Colonic mucosa (tissue), 4 donors: ENCODE measurements around the gene MOB3A. TPM values are rescaled to one million over a fixed set of nuclear protein-coding genes. Genes with fewer than 3 reads are reported as not detected.

Experiments
- DNase-seq: peaks from one replicate; pipeline ENCODE4 v3.0.0-alpha.2; 2020
- H3K27ac ChIP-seq: fragments of 200-600 bp; one replicate; pipeline ENCODE4 v1.8.0; 2021
- H3K27me3 ChIP-seq: fragments of 200-600 bp; one replicate; pipeline ENCODE4 v1.8.0; 2021
- H3K36me3 ChIP-seq: fragments of 200-600 bp; one replicate; pipeline ENCODE4 v1.8.0; 2021
- H3K4me1 ChIP-seq: fragments of 200-600 bp; one replicate; pipeline ENCODE4 v1.8.0; 2021; ENCODE audit warnings: mild to moderate bottlenecking
- H3K4me3 ChIP-seq: fragments of 200-600 bp; one replicate; pipeline ENCODE4 v1.8.0; 2021
- H3K9ac ChIP-seq, 2 donors: one replicate each; pipeline ENCODE4 v1.7.0; 2013; ENCODE audit warnings: control low read depth in 2 of 2, low read depth in 2 of 2, low read length in 2 of 2
- H3K9me3 ChIP-seq: fragments of 200-600 bp; one replicate; pipeline ENCODE4 v1.8.0; 2021
- intact Hi-C: fragments of 100-400 bp; cut with DNase I; formaldehyde crosslinking; loops from one replicate; pipeline ENCODE4 v1.14.1; 2022
- total RNA-seq, 2 donors: library from RNA; stranded (reverse); fragmentation: NEBNext Ultra II Directional in 1 of 2; extraction: Animal tissue kit (Norgen Biotek cat#: 25700) in 1 of 2; gene quantifications; one replicate each; pipeline ENCODE4 v1.2.1, GENCODE V29; 2021
- TF ChIP-seq, protein P1 (sequence below): fragments of 200-600 bp; IDR thresholded peaks from one replicate; pipeline ENCODE4 v1.8.0; 2022; ENCODE audit warnings: antibody characterized with exemption, mild to moderate bottlenecking
- donor health status: healthy.
- donor health status: DM: no; HTN: no; CAD: no.
- donor health status: DM: no; HTN: no; CAD: no.

The MOB3A gene
- total RNA-seq, 2 donors from 2014 or later = 40.0 to 40.5 TPM

DNA sequence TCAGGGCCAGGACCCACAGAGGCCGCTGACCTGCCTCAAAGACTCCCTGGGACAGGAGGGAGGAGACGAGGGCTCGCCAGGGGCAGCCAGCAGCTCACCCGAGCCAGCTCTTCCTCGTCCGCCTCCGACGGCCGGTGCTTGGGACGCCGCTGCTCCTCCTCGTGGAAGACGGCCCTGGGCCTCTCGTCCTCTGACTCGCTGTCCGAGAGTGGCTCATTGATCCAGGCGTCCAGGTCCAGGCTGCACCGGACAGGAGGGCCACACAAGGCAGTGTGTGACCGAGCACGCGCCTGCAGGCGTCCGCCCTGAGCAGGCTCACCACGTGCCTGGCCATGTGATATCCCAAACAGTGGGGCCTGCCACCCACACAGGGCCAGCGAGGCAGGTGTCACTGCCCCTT is 20.4 kb upstream of the MOB3A start:
- no peak for DNase-seq

DNA sequence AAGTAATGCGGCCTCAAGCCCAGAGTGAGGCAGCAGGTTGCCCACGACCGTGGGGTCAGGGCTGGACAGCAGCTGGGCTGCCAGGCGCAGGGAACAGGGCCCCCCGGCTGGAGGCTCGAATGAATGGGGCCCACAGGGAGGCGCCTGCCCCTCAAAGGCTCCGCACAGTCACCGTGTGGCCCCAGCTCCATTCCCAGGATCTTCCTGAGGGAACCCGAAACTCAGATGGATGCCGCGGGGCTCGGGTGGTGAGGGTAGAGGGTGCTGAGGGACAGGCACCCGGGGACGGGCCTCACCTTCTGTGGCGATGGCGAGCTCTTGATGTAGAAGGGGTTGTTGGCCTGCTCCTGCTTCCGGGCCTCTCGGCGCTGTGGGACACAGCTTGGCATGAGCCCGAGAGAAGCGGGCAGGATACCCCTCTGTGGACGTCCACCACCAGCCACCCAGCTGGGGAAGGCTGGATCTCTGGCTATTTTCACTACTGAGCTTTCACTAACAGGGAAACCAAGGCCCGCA is 19.8 kb upstream of the MOB3A start:
- no peak for DNase-seq
- H3K9me3 ChIP-seq = no peaks in the 10 kb centered on the region
- no peaks in the 10 kb centered on the region for H3K4me1 ChIP-seq
- no peak overlapping the region for H3K27ac ChIP-seq
- no peak overlapping the region for H3K9ac ChIP-seq
- H3K27me3 ChIP-seq = no peaks in the 10 kb centered on the region
- no peak overlapping the region for H3K4me3 ChIP-seq
- H3K36me3 ChIP-seq = peaks cover 52% of the 10 kb centered on the region
- TF ChIP-seq, protein P1, sequence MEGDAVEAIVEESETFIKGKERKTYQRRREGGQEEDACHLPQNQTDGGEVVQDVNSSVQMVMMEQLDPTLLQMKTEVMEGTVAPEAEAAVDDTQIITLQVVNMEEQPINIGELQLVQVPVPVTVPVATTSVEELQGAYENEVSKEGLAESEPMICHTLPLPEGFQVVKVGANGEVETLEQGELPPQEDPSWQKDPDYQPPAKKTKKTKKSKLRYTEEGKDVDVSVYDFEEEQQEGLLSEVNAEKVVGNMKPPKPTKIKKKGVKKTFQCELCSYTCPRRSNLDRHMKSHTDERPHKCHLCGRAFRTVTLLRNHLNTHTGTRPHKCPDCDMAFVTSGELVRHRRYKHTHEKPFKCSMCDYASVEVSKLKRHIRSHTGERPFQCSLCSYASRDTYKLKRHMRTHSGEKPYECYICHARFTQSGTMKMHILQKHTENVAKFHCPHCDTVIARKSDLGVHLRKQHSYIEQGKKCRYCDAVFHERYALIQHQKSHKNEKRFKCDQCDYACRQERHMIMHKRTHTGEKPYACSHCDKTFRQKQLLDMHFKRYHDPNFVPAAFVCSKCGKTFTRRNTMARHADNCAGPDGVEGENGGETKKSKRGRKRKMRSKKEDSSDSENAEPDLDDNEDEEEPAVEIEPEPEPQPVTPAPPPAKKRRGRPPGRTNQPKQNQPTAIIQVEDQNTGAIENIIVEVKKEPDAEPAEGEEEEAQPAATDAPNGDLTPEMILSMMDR = no peak
- intact Hi-C loops = no loop called here

More for the DNA sequence above, 20.4 kb upstream of the MOB3A start:
- Histone ChIP-seq H3K9me3 (no peaks in the 10 kb centered on the region), H3K9ac (no peak overlapping the region), H3K4me3 (no peak overlapping the region), H3K36me3 (peaks cover 51% of the 10 kb centered on the region), H3K4me1 (no peaks in the 10 kb centered on the region), H3K27ac (no peak overlapping the region), H3K27me3 (no peaks in the 10 kb centered on the region)
- TF ChIP-seq, protein P1 = no peak
- intact Hi-C loops = no loop called here

DNA sequence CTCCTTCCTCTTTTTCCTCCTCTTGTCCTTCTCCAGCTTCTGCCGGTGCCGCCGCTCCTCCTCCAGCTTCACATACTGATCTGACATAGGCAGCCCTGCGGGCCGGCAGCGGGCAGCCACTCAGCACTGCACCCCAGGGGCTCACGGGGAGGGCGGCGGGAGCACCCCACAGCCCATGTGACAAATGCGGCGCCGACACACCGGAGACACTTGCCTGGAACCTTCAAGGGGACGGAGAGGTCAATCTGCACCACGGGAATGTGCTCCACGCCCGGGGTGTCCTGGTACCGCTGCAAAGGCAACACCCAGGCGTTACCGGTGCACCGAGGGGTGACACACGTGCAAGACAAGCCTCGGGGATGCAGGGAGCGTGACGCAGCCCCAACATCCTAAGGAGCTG is 19.2 kb upstream of the MOB3A start:
- no peaks in the 10 kb centered on the region for H3K27me3 ChIP-seq
- peaks cover 51% of the 10 kb centered on the region for H3K36me3 ChIP-seq
- H3K4me3 ChIP-seq = no peak overlapping the region
- H3K27ac ChIP-seq = no peak overlapping the region
- DNase-seq = no peak
- H3K4me1 ChIP-seq = no peaks in the 10 kb centered on the region
- H3K9ac ChIP-seq = no peak overlapping the region
- no peaks in the 10 kb centered on the region for H3K9me3 ChIP-seq
- intact Hi-C loops = no loop called here
- TF ChIP-seq, protein P1 = no peak

DNA sequence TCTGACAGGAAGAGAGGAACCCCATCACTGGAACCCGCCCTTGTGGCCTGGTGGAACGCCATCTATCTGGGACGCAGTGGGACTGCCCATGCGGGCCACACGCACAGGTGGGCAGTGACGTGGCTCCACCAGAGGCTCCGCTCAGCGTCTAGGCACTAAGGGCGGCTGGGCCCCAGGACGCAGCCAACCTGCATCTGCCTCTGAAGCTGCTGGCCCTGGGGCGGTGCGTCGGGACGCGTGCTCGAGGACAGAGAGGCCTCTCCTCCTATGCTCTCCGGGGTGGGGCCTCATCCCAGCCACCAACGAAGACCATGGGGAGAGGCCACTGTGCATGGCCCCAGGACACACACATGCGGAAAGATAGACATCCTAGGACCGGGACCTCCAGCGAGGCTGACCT is 18.7 kb upstream of the MOB3A start:
- Histone ChIP-seq H3K4me3 (no peak overlapping the region), H3K9ac (no peak overlapping the region), H3K27ac (no peak overlapping the region), H3K4me1 (no peaks in the 10 kb centered on the region), H3K27me3 (no peaks in the 10 kb centered on the region), H3K9me3 (no peaks in the 10 kb centered on the region), H3K36me3 (peaks cover 51% of the 10 kb centered on the region)
- DNase-seq = no peak
- intact Hi-C loops = no loop called here
- TF ChIP-seq, protein P1 = no peak

DNA sequence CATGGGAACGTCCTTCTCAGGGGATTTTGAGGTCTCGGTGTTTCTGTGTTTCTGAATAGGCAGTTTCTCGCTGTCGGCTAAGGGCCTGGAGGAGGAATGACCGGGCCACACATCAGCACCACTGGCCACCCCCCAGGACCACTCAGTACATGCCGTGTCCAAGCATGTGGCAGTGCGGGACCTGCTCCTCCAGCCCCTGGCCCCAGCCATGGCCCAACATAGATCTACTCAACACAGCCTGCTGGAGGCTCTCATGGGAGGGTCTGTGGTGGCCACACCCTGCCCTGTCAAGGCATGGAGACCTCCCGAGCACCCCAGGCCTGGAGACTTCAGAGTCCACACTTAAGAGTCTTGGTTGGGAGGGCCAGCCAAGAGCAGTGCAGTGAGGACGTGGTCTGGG is 18.1 kb upstream of the MOB3A start:
- Histone ChIP-seq H3K27me3 (no peaks in the 10 kb centered on the region), H3K36me3 (peaks cover 51% of the 10 kb centered on the region), H3K27ac (no peak overlapping the region), H3K9me3 (no peaks in the 10 kb centered on the region), H3K4me1 (no peaks in the 10 kb centered on the region), H3K9ac (no peak overlapping the region), H3K4me3 (no peak overlapping the region)
- DNase-seq = no peak
- TF ChIP-seq, protein P1 = no peak
- intact Hi-C loops = no loop called here
